Neural crest cell (in vitro differentiated cells): ENCODE results near the gene PDE10A. TPM values are rescaled to one million over a fixed set of nuclear protein-coding genes. Genes with fewer than 3 reads are reported as not detected.
A peak's percentile ranks its signal among the peaks of the same experiment; 100 is the strongest.

Source experiments
- DNase-seq: peaks from one replicate; pipeline ENCODE4 v3.0.0; 2021; ENCODE audit warnings: low read depth, mixed read lengths, low spot score
- H3K27ac Mint-ChIP-seq: one replicate; pipeline ENCODE4 v1.8.0; 2021; ENCODE audit warnings: mild to moderate bottlenecking, mixed read lengths; ENCODE audit not compliant: unreplicated experiment
- H3K27me3 Mint-ChIP-seq: 2 replicates; pipeline ENCODE4 v1.8.0; 2021; ENCODE audit warnings: low read depth, mild to moderate bottlenecking, mixed read lengths
- H3K36me3 Mint-ChIP-seq: 2 replicates; pipeline ENCODE4 v1.8.0; 2021; ENCODE audit warnings: low read depth, mild to moderate bottlenecking, mixed read lengths
- H3K4me1 Mint-ChIP-seq: 2 replicates; pipeline ENCODE4 v1.8.0; 2021; ENCODE audit warnings: mixed read lengths
- H3K4me3 Mint-ChIP-seq: one replicate; pipeline ENCODE4 v1.8.0; 2021; ENCODE audit warnings: mild to moderate bottlenecking, mixed read lengths
- H3K9me3 Mint-ChIP-seq: 2 replicates; pipeline ENCODE4 v1.8.0; 2021; ENCODE audit warnings: mixed read lengths
- CTCF ChIP-seq: fragments of 200-600 bp; sonication (generic); conservative IDR thresholded peaks from 2 replicates; pipeline ENCODE4 v1.5.0; 2021; ENCODE audit warnings: antibody characterized with exemption, mild to moderate bottlenecking
- total RNA-seq: library from RNA; stranded (reverse); gene quantifications from 2 replicates; pipeline ENCODE4 v1.2.1, GENCODE V29; 2021

The PDE10A gene
- total RNA-seq, 1 donor from 2014 or later: 26.2 TPM

GRCh38 chr6:165536911-165537310 is 126.1 kb downstream of the PDE10A start:
- no peaks in the 10 kb centered on the region for H3K27me3 Mint-ChIP-seq
- H3K9me3 Mint-ChIP-seq: peaks cover 6% of the 10 kb centered on the region
- no peak overlapping the region for H3K4me3 Mint-ChIP-seq
- TF ChIP-seq CTCF: no peak
- H3K4me1 Mint-ChIP-seq: no peaks in the 10 kb centered on the region
- no peak for DNase-seq
- H3K36me3 Mint-ChIP-seq: peaks cover 21% of the 10 kb centered on the region
- H3K27ac Mint-ChIP-seq: no peak overlapping the region

GRCh38 chr6:165519316-165519715 is 143.7 kb downstream of the PDE10A start:
- DNase-seq: no peak
- peaks cover 10% of the 10 kb centered on the region for H3K9me3 Mint-ChIP-seq
- no peaks in the 10 kb centered on the region for H3K27me3 Mint-ChIP-seq
- H3K4me1 Mint-ChIP-seq: peaks cover 48% of the 10 kb centered on the region
- no peak for TF ChIP-seq CTCF
- no peak overlapping the region for H3K4me3 Mint-ChIP-seq
- H3K36me3 Mint-ChIP-seq: peaks cover 13% of the 10 kb centered on the region
- H3K27ac Mint-ChIP-seq: no peak overlapping the region

GRCh38 chr6:165515963-165516624 is 146.9 kb downstream of the PDE10A start:
- no peak for DNase-seq
- H3K27me3 Mint-ChIP-seq: no peaks in the 10 kb centered on the region
- no peak for TF ChIP-seq CTCF
- peaks cover 8% of the 10 kb centered on the region for H3K9me3 Mint-ChIP-seq
- H3K27ac Mint-ChIP-seq: no peak overlapping the region
- peaks cover 17% of the 10 kb centered on the region for H3K36me3 Mint-ChIP-seq
- H3K4me3 Mint-ChIP-seq: no peak overlapping the region
- peaks cover 30% of the 10 kb centered on the region for H3K4me1 Mint-ChIP-seq

- Mint-ChIP-seq H3K9me3 (peaks cover 8% of the 10 kb centered on the region), H3K27ac (no peak overlapping the region), H3K36me3 (peaks cover 20% of the 10 kb centered on the region), H3K4me3 (no peak overlapping the region), H3K27me3 (no peaks in the 10 kb centered on the region), H3K4me1 (peaks cover 19% of the 10 kb centered on the region)
- no peak for TF ChIP-seq CTCF
- no peak for DNase-seq
Measured at GRCh38 chr6:165514621-165515020, 148.4 kb downstream of the PDE10A start.

- no peak overlapping the region for H3K4me3 Mint-ChIP-seq
- DNase-seq: no peak
- peaks cover 12% of the 10 kb centered on the region for H3K36me3 Mint-ChIP-seq
- H3K27me3 Mint-ChIP-seq: no peaks in the 10 kb centered on the region
- H3K27ac Mint-ChIP-seq: peak overlapping the region; percentile 13
- H3K9me3 Mint-ChIP-seq: peaks cover 5% of the 10 kb centered on the region
- no peak for TF ChIP-seq CTCF
- peaks cover 17% of the 10 kb centered on the region for H3K4me1 Mint-ChIP-seq
Measured at GRCh38 chr6:165511807-165512206, 151.2 kb downstream of the PDE10A start.
